Panc1 (cell line): ENCODE measurements around the gene FAM107A.

Experiments
- POLR2AphosphoS5 ChIP-seq: IDR thresholded peaks from 2 replicates; pipeline ENCODE4 v1.6.1; 2012; ENCODE audit warnings: mild to moderate bottlenecking, low read depth, low read length, moderate library complexity
- TF ChIP-seq, protein P1 (sequence below): fragments of 450-650 bp; IDR thresholded peaks from 2 replicates; pipeline ENCODE4 v1.5.1; 2017; ENCODE audit warnings: mild to moderate bottlenecking

DNA sequence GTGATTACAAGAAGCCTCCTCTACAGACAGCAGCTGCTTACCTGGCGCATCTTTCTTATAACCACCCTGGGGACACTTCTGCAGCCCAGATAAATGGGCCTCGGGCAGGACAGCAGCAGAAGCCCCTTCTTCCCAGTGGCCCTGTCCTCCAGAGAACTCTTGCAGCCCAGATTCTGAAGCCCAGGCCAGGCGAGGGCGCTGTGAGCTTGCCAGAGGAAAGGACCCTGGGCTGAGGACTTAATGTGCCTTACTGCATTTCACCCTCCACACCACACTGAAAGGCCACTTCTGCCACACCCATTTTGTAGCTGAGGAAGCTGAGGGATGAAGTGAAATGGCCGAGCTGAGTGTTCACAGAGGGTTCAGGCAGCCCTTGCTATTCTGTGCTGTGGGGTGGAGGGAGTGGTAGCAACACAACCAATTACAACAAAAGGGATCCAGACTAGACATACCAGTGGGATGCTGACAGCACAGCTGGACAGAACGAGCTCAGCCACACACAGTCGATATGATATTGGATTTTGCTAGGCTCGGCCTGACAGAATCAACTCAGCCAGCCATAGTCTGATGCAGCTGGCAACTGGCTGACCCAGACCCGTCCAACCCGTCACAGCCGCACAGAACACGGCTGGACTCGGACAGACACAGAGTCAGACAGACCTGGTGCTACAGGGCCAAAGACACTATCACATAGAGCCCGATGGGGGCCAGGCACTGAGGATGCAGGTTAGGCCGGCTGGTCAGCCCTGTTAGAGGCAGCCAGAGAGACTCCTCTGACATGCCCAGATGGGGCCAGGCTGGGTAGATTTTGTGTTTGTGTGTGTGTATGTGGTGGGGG, 47.5 kb downstream of the FAM107A start:
- TF ChIP-seq, protein P1, sequence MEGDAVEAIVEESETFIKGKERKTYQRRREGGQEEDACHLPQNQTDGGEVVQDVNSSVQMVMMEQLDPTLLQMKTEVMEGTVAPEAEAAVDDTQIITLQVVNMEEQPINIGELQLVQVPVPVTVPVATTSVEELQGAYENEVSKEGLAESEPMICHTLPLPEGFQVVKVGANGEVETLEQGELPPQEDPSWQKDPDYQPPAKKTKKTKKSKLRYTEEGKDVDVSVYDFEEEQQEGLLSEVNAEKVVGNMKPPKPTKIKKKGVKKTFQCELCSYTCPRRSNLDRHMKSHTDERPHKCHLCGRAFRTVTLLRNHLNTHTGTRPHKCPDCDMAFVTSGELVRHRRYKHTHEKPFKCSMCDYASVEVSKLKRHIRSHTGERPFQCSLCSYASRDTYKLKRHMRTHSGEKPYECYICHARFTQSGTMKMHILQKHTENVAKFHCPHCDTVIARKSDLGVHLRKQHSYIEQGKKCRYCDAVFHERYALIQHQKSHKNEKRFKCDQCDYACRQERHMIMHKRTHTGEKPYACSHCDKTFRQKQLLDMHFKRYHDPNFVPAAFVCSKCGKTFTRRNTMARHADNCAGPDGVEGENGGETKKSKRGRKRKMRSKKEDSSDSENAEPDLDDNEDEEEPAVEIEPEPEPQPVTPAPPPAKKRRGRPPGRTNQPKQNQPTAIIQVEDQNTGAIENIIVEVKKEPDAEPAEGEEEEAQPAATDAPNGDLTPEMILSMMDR, result peak; percentile 79
- TF ChIP-seq POLR2AphosphoS5, result no peak
